K562 (cell line): ENCODE data around the gene TFAP2B. TPM values are rescaled to one million over a fixed set of nuclear protein-coding genes. Genes with fewer than 3 reads are reported as not detected.
A peak's percentile ranks its signal among the peaks of the same experiment; 100 is the strongest.

ENCODE experiments used
- ATAC-seq: fragments of 200-7000 bp; cut with Tn5 transposase; 3 replicates; pipeline ENCODE4 v1.9.1; 2020; ENCODE audit warnings: moderate library complexity
- BruUV-seq: library from RNA; stranded (reverse); fragments of 400-500 nt; replicated peaks from 2 replicates; lab custom pipeline; 2021; lab: Mats Ljungman, UMichigan
- CTCF ChIA-PET: fragments of 300-600 bp; formaldehyde crosslinking; extraction: SDS; loops from one replicate; lab custom pipeline; 2021; ENCODE audit warnings: low intra/inter-chr PET ratio; lab: Yijun Ruan, JAX
- POLR2A ChIA-PET: fragments of 300-600, 350-650 bp; sonication (Branson Sonifier 250); formaldehyde crosslinking; extraction: SDS; loops from one replicate; lab custom pipeline; 2021; ENCODE audit warnings: antibody characterized with exemption, inconsistent platforms; lab: Yijun Ruan, JAX
- DNase-seq, 4 experiments: peaks; one replicate each; pipeline versions ENCODE4 v3.0.0 to v3.0.0-alpha.2; 2011 to 2018; ENCODE audit warnings: low spot score in 3 of 4, mixed read lengths in 3 of 4; ENCODE audit errors: extremely low read depth in 1 of 4
- FAIRE-seq: peaks from 2 replicates; lab custom pipeline; 2011; peaks lifted over from hg19 to GRCh38; lab: Jason Lieb, UNC
- H2AFZ ChIP-seq: 2 replicates; pipeline ENCODE4 v1.6.0; 2011; ENCODE audit warnings: low read depth, low read length, control low read depth, inconsistent platforms
- H3K27ac ChIP-seq: fragments of 200-600 bp; 3 replicates; pipeline ENCODE4 v1.8.0; 2011; ENCODE audit warnings: low read depth, mild to moderate bottlenecking, control low read depth, inconsistent platforms, low read length, moderate library complexity, mixed read lengths; ENCODE audit errors: extremely low read depth
- H3K27me3 ChIP-seq, 2 experiments: fragments of 300-600 bp in 1 of 2; 2 replicates in 1 of 2; 3 replicates in 1 of 2; pipeline versions ENCODE4 v1.6.0 to v1.8.0; 2011; ENCODE audit warnings: inconsistent platforms in 2 of 2, low read length in 2 of 2, mild to moderate bottlenecking in 1 of 2, mixed read lengths in 1 of 2, moderate library complexity in 1 of 2; ENCODE audit not compliant: control insufficient read depth in 2 of 2, insufficient read depth in 2 of 2
- H3K36me3 ChIP-seq: fragments of 300-600 bp; 3 replicates; pipeline ENCODE4 v1.8.0; 2011; ENCODE audit warnings: mild to moderate bottlenecking, low read length, inconsistent platforms; ENCODE audit not compliant: control insufficient read depth, insufficient read depth
- H3K4me1 ChIP-seq, 2 experiments: fragments of 200-600 bp in 1 of 2; replicated peaks in 1 of 2; 2 replicates in 1 of 2; 3 replicates in 1 of 2; pipeline versions ENCODE4 v1.5.1 to v1.8.0; 2011; ENCODE audit warnings: inconsistent platforms in 2 of 2, low read length in 2 of 2, mild to moderate bottlenecking in 1 of 2, mixed read lengths in 1 of 2, moderate library complexity in 1 of 2; ENCODE audit not compliant: control insufficient read depth in 2 of 2, insufficient read depth in 2 of 2
- H3K4me2 ChIP-seq: 2 replicates; pipeline ENCODE4 v1.6.1; 2011; ENCODE audit warnings: low read length, control low read depth, inconsistent platforms, mixed read lengths; ENCODE audit not compliant: insufficient read depth
- H3K4me3 ChIP-seq: fragments of 200-600 bp; sonication (generic), shearing (Covaris generic); 2 replicates; pipeline ENCODE4 v1.5.1; 2016; ENCODE audit warnings: control low read depth, inconsistent platforms
- H3K79me2 ChIP-seq: fragments of 200-600 bp; 3 replicates; pipeline ENCODE4 v1.8.0; 2011; ENCODE audit warnings: low read length, inconsistent platforms; ENCODE audit not compliant: control insufficient read depth, insufficient read depth
- H3K9ac ChIP-seq, 2 experiments: 2 replicates each; pipeline versions ENCODE4 v1.6.0 to v1.6.1; 2011; ENCODE audit warnings: low read depth in 2 of 2, low read length in 2 of 2, control low read depth in 1 of 2, inconsistent platforms in 1 of 2, mild to moderate bottlenecking in 1 of 2, mixed read lengths in 1 of 2; ENCODE audit not compliant: insufficient read depth in 1 of 2
- H3K9me1 ChIP-seq: one replicate; pipeline ENCODE4 v1.6.0; 2011; ENCODE audit warnings: inconsistent platforms, mild to moderate bottlenecking, low read length, moderate library complexity; ENCODE audit not compliant: control insufficient read depth, insufficient read depth
- H3K9me3 ChIP-seq: replicated peaks from 2 replicates; pipeline ENCODE4 v1.5.1; 2011; ENCODE audit warnings: low read depth, low read length, inconsistent platforms; ENCODE audit not compliant: control insufficient read depth, insufficient read depth
- H4K20me1 ChIP-seq: replicated peaks from 2 replicates; pipeline ENCODE4 v1.6.1; 2011; ENCODE audit warnings: low read length, inconsistent platforms, mixed read lengths; ENCODE audit not compliant: control insufficient read depth, insufficient read depth
- HDAC2 ChIP-seq: fragments of 450-650 bp; IDR thresholded peaks from 2 replicates; pipeline ENCODE4 v1.6.1; 2016; ENCODE audit warnings: mild to moderate bottlenecking
- SMAD1 ChIP-seq: fragments of 150-350 bp; IDR thresholded peaks from 2 replicates; pipeline ENCODE4 v1.6.1; 2014; ENCODE audit warnings: low read length, low read depth; ENCODE audit not compliant: partially characterized antibody
- SMARCE1 ChIP-seq: fragments of 450-650 bp; IDR thresholded peaks from 2 replicates; pipeline ENCODE4 v1.7.1; 2016; ENCODE audit warnings: mild to moderate bottlenecking
- TEAD1 ChIP-seq, 2 experiments: fragments of 450-650 bp in 1 of 2; sonication (generic) in 1 of 2; formaldehyde crosslinking; IDR thresholded peaks; 2 replicates each; pipeline versions ENCODE4 v1.4.0 to v1.8.0; 2020 to 2022; ENCODE audit warnings: mild to moderate bottlenecking in 2 of 2, missing genetic modification reagents in 1 of 2
- TSC22D4 ChIP-seq: fragments of 450-650 bp; IDR thresholded peaks from 2 replicates; pipeline ENCODE4 v1.6.1; 2016; ENCODE audit warnings: missing genetic modification characterization, missing biosample characterization, control low read depth
- ZNF639 ChIP-seq, 2 experiments: fragments of 200-800 bp in 1 of 2; sonication (Bioruptor generic) in 1 of 2; sonication (generic) in 1 of 2; formaldehyde crosslinking in 1 of 2; IDR thresholded peaks in 1 of 2; conservative IDR thresholded peaks in 1 of 2; 2 replicates each; pipeline versions ENCODE4 v1.5.0 to v1.6.1; 2016 to 2020; ENCODE audit warnings: missing compliant biosample characterization in 1 of 2, missing genetic modification characterization in 1 of 2, missing genetic modification reagents in 1 of 2
- WGBS: fragments of 100-300 bp; shearing (Covaris generic); methylation state at CpG from one replicate; pipeline ENCODE4 v1.1.6; 2016; ENCODE audit warnings: low coverage, mixed read lengths; ENCODE audit not compliant: insufficient coverage; ENCODE audit errors: missing lambda C conversion rate; 5-methylcytosine and 5-hydroxymethylcytosine counted together
- in situ Hi-C: fragments of 300-500 bp; cut with MboI; formaldehyde crosslinking; loops from 4 replicates; pipeline ENCODE4 v1.15.0; 2018; ENCODE audit warnings: inconsistent platforms, mixed read lengths
- intact Hi-C: fragments of 100-400 bp; cut with micrococcal nuclease; formaldehyde crosslinking; loops from 2 replicates; pipeline ENCODE4 v1.14.2; 2022
- polyA plus RNA-seq, 8 experiments: library from polyadenylated mRNA; depleted of rRNA in 4 of 8; stranded (reverse) in 5 of 8; unstranded in 3 of 8; fragments of >200 nt; fragmentation: Nextera tagmentation in 2 of 8; fragmentation: Illumina TruSeq in 1 of 8; extraction: Ambion mirVana in 2 of 8; extraction: Trizol in 1 of 8; gene quantifications; 2 replicates each; pipeline versions ENCODE4 v1.2.1 to v1.2.3, GENCODE V29; 2011 to 2014; ENCODE audit warnings: inconsistent platforms in 1 of 8, missing spikeins in 1 of 8
- total RNA-seq, 7 experiments: library from RNA; depleted of rRNA in 6 of 7; stranded (reverse); fragments of >200 nt in 6 of 7; fragmentation: Illumina TruSeq in 2 of 7; extraction: Trizol in 2 of 7; gene quantifications; 2 replicates each; pipeline versions ENCODE4 v1.2.1 to v1.2.3, GENCODE V29; 2011 to 2021; ENCODE audit warnings: low replicate concordance in 1 of 7
- TF ChIP-seq, protein P1 (sequence below): fragments of 450-650 bp; IDR thresholded peaks from one replicate; pipeline ENCODE4 v1.6.1; 2018; ENCODE audit warnings: mild to moderate bottlenecking, moderate library complexity; ENCODE audit not compliant: partially characterized antibody

Gene TFAP2B
- total and polyA plus RNA-seq, 9 of the 15 experiments (the other 6 are each of a cell fraction or from before 2014, with no cell fraction given): not detected

GRCh38 chr6:50832912-50833311, 14.2 kb downstream of the TFAP2B start:
- in situ Hi-C loops: no loop called here
- DNase-seq (no peak), FAIRE-seq (no peak)
- TF ChIP-seq, protein P1, sequence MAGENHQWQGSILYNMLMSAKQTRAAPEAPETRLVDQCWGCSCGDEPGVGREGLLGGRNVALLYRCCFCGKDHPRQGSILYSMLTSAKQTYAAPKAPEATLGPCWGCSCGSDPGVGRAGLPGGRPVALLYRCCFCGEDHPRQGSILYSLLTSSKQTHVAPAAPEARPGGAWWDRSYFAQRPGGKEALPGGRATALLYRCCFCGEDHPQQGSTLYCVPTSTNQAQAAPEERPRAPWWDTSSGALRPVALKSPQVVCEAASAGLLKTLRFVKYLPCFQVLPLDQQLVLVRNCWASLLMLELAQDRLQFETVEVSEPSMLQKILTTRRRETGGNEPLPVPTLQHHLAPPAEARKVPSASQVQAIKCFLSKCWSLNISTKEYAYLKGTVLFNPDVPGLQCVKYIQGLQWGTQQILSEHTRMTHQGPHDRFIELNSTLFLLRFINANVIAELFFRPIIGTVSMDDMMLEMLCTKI: no peak
- TF ChIP-seq HDAC2 (no peak), SMARCE1 (no peak), ZNF639 (CRISPR knock-in tag; conservative IDR thresholded peaks at IDR 0.05 in 1 of 2, IDR thresholded peaks at IDR 0.05 in 1 of 2) (no peak), TSC22D4 (no peak), SMAD1 (no peak), TEAD1 (CRISPR knock-in tag; IDR thresholded peaks at IDR 0.05) (no peak)
- TF ChIP-seq, all 486 proteins: peak for 0
- WGBS: 47% methylated on average over 1 of the region's 1 CpG
- H3K79me2 ChIP-seq: no peaks in the 10 kb centered on the region
- H3K4me1 ChIP-seq: peaks cover 0 to 5% of the 10 kb centered on the region in 2 experiments; a peak in 2 of 5 replicates
- no peaks in the 10 kb centered on the region for H3K36me3 ChIP-seq
- no peaks in the 10 kb centered on the region for H3K9me1 ChIP-seq
- no peaks in the 10 kb centered on the region for H3K9me3 ChIP-seq
- ChIA-PET CTCF (no interaction called here), POLR2A (no interaction called here)
- H4K20me1 ChIP-seq: no peaks in the 10 kb centered on the region
- intact Hi-C loops: no loop called here
- no peak for ATAC-seq
- no TSS peak for BruUV-seq
- no peak overlapping the region for H3K4me3 ChIP-seq
- no peak overlapping the region for H3K4me2 ChIP-seq
- H3K9ac ChIP-seq: no peak overlapping the region
- H2AFZ ChIP-seq: peak overlapping the region; percentile 34; the same call in 1 of the 2 replicates
- H3K27me3 ChIP-seq: no peaks in the 10 kb centered on the region
- H3K27ac ChIP-seq: no peak overlapping the region
